HL-60 (cell line): ENCODE results near the gene CD109.

Source experiments
- CTCF ChIP-seq: IDR thresholded peaks from one replicate; pipeline ENCODE4 v1.5.1; 2011; ENCODE audit warnings: low read length, control low read depth, inconsistent platforms; ENCODE audit not compliant: insufficient read depth
- GABPA ChIP-seq: IDR thresholded peaks from 2 replicates; pipeline ENCODE4 v1.6.1; 2012; ENCODE audit warnings: low read depth
- POLR2AphosphoS5 ChIP-seq: IDR thresholded peaks from 2 replicates; pipeline ENCODE4 v1.6.1; 2012; ENCODE audit warnings: low read depth
- REST ChIP-seq: IDR thresholded peaks from 2 replicates; pipeline ENCODE4 v1.6.1; 2012; ENCODE audit warnings: low read depth; ENCODE audit not compliant: insufficient replicate concordance
- SPI1 ChIP-seq: IDR thresholded peaks from 2 replicates; pipeline ENCODE4 v1.6.1; 2012; ENCODE audit warnings: low read depth, mild to moderate bottlenecking, borderline replicate concordance

GRCh38 chr6:73664701-73665100, 31.3 kb upstream of the CD109 start:
- TF ChIP-seq CTCF (no peak), POLR2AphosphoS5 (no peak), GABPA (no peak), REST (no peak), SPI1 (no peak)
